HG03575 (cell line): ENCODE data around the gene GABRA1.

ENCODE experiments used
- ATAC-seq: cut with Tn5 transposase; IDR thresholded peaks from one replicate; pipeline ENCODE4 v1.9.1; 2021; ENCODE audit not compliant: unreplicated experiment, insufficient number of reproducible peaks, low FRiP score; ENCODE audit errors: extremely low read depth

The GABRA1 gene

DNA sequence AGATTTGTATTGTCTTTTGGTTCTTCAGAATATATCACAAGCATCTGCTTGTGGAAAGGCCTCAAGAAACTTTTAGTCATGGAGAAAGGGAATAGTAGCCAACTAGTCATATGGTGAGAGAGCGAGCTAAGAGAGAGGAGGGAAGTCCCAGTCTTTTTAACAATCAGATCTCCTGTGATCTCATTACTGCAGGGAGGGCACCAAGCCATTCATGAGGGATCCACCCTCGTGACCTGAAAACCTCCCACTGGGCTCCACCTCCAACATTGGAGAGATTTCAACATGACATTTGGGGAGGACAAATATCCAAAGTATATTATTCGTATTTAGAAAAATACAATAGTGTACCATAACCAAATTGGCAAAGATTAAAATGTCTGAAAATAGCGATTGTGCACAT, 99.0 kb downstream of the GABRA1 start:
- ATAC-seq: no peak
